Posterior vena cava (tissue), 2 donors: ENCODE measurements around the gene DAPK1. TPM values are rescaled to one million over a fixed set of nuclear protein-coding genes. Genes with fewer than 3 reads are reported as not detected.

Source experiments
- DNase-seq: peaks from one replicate; pipeline ENCODE4 v3.0.0-alpha.2; 2020; ENCODE audit warnings: low spot score
- intact Hi-C, 2 donors: fragments of 100-400 bp; cut with DNase I; formaldehyde crosslinking; loops; one replicate each; pipeline versions ENCODE4 v1.14.1 to v1.14.2; 2022 to 2023
- total RNA-seq, 2 donors: library from RNA; stranded (reverse); fragmentation: NEBNext Ultra II Directional; extraction: Animal tissue kit (Norgen Biotek cat#: 25700); gene quantifications; one replicate each; pipeline ENCODE4 v1.2.1, GENCODE V29; 2021
- donor health status: DM: yes; HTN: yes; CAD: no.
- donor health status: DM: yes; HTN: yes; CAD: no.

The DAPK1 gene
- total RNA-seq, 2 donors from 2014 or later: 33.2 to 34.3 TPM

DNA sequence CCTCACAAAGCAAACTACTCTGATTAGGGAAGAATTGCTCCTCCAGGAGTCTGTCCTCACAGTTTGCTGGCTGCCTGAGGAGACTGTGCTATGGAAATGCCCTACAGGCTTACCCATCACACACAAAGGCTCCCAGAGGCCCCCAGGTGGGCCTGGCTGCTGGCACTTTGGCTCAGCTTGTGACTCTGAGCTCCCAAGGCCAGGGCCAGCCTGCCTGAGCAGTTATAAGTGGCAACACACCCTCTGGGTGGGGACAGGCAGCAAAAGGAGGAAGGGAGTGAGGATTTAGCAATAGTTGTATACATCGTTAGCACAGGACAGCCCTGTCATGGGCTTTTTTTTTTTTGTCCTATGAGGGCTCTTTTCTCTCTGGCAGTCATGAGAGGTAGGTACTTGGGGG lies 103.5 kb downstream of the DAPK1 start:
- intact Hi-C loops: loop anchor here in 1 of 2 donors (10.0 kb wide), 1 partner anchor 86 kb away; no protein-coding TSS in a partner anchor
- no peak for DNase-seq

DNA sequence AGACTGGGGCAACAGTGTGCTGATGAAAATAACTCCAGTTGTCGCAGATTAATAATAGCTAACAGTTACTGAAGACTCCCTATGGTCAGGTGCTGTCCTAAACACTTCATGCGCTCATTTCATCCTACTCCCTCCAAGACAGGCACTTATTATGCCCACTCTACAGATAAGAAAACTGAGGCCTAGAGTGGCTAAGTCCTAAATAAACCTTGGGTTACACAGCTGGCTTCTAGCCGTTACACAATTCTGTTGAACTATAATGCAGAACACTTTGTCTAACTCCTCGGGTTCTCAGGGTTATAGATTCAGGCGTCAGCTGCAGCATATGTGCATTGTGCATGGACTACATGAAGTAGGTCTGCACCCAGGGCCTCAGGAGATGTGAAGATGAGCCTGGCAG lies 103.9 kb downstream of the DAPK1 start:
- intact Hi-C loops: loop anchor here in 1 of 2 donors (10.0 kb wide), 1 partner anchor 87 kb away; no protein-coding TSS in a partner anchor
- DNase-seq: no peak

DNA sequence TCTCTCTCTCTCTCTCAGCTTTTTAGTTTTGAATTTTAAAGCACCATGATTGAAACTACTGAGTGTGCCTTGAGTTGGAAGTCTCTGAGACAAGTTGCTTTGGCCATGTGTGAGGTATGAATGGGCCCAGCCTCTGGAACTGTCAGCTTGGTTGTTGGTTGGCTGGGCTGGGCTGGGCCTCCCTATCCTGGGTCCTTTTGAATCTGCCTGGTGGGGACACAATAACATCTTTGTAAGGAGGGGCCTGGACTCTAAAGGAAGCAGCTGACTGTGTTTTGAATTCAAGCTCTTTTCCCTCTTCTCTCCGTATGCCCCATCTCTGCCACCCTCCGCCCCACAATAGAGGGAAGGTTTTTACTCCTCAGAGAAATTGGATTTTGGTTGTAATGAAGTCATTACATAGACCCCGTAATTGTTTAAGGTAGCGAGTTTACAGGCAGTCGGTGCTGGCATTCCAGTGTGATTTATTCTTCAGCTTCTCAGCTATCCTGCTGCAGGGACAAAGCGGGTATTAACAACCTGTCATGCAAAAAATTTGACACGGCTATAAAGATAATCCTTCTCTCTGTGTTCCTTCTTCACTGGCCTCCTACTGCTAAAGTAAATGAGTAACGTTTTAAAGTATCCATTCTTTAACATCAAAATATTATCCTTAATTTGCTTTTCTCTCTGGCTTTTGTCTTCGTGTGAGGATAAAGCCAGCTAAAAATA lies 105.4 kb downstream of the DAPK1 start:
- DNase-seq: no peak
- intact Hi-C loops: loop anchor here in 1 of 2 donors (10.0 kb wide), 1 partner anchor 88 kb away; no protein-coding TSS in a partner anchor

DNA sequence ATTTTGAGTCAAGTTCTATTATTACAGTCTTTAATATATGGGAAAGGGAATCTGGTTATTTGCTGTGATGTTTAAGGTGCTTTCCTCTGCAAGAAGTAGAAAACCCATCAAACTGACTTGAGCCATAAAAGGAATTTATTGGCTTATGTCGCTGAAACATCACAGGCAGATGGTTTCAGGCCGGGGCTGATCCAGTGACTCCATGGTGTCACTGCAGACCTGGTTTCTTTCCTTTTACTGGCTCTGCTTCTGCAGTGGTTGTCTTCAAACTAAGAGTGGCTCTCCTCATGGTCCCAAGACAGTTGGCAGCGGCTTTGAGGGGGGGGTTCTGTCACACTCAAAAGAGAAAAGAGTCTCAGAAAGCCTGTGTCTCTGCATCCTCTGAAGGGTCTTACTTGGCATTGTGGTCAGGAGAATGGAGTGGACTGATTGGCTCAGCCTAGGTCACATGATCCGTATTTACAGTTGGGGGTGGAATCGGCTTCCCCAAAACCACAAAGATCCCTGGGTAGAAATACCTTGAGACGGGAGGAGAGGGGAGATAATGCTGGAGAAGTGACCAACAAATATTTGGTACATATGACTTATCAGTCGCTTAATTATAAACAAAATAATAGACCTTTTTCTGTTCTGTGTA lies 106.3 kb downstream of the DAPK1 start:
- intact Hi-C loops: loop anchor here in 1 of 2 donors (10.0 kb wide), 1 partner anchor 89 kb away; no protein-coding TSS in a partner anchor
- DNase-seq: no peak

DNA sequence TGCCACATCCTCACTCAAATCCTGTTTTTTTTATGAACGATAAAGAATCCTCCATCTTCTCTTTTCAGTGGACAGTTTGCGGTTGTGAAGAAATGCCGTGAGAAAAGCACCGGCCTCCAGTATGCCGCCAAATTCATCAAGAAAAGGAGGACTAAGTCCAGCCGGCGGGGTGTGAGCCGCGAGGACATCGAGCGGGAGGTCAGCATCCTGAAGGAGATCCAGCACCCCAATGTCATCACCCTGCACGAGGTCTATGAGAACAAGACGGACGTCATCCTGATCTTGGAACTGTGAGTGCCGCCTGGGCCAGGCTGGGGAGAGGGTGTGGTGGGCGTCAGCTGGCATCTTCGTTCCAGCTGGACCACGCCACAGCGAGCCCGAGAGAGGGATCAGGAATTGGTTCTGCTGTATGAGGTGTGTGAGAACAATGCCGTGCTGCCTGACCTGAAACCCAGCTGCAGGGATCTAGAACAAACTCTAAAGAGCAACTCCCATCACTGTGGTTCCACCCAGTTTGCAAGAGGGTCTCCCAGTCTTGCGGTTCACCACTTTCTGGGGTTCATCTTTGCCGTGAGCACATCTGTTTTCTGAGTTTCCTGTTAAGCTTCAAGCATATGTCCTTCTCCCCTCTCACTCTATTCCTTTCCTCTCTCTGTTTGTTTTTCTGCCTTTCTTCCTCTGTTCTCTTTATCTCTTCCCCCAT lies 107.4 kb downstream of the DAPK1 start:
- intact Hi-C loops: loop anchor here in 1 of 2 donors (10.0 kb wide), 1 partner anchor 90 kb away; no protein-coding TSS in a partner anchor

DNA sequence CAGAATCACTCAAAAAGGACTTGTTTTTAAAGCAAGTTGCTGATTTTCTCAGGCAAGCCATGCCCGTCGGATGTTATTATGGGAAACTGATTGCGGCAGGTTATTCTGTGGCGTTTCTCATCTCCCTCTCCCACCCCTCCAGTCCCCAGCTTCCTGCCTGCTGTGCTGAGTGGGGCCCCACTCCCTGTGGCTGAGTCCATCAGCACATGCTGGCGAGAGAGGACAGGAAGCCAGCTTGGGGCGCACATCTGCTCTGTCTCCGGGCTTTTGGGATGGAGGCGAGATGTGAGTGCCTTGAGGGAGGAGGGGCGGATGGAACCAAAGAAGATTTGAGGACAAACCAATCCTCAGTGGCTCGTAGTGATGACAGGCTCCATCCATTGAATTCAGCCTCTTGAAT lies 108.0 kb downstream of the DAPK1 start:
- DNase-seq: no peak
- intact Hi-C loops: loop anchor here in 1 of 2 donors (10.0 kb wide), 1 partner anchor 91 kb away; no protein-coding TSS in a partner anchor

More for the DNA sequence above, 107.4 kb downstream of the DAPK1 start:
- DNase-seq: no peak

DNA sequence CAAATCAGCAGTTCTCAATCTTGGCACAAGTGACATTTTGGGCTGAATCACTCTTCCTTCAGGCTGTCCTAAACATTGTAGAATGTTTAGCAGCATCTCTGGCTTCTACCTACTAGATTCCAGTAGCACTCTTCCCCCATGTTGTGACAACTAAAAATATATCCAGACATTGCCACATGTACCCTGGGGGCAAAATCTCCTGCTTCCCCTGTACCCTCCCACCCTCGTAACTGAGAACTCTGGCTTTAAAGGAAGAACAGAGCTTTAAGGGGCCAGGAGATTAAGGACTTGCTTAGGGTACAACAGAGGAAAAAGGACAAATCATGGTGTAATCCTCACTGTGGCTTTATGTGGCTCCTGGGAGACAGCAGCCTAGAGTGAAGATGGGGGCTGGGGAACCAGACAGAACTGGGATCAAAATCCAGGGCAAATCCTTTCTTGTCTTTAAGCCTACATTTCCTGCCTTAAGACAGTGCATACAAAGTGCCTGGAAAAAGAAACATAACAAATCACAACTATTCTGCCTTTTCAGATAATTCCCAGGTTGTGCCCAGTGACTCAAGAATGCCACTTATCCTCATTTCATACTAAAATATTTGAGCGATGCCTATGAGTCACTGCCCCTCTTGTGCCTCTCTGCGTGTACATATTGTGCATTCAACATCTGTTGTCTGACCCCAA lies 109.3 kb downstream of the DAPK1 start:
- intact Hi-C loops: loop anchor here in 1 of 2 donors (10.0 kb wide), 1 partner anchor 92 kb away; no protein-coding TSS in a partner anchor
- DNase-seq: no peak

DNA sequence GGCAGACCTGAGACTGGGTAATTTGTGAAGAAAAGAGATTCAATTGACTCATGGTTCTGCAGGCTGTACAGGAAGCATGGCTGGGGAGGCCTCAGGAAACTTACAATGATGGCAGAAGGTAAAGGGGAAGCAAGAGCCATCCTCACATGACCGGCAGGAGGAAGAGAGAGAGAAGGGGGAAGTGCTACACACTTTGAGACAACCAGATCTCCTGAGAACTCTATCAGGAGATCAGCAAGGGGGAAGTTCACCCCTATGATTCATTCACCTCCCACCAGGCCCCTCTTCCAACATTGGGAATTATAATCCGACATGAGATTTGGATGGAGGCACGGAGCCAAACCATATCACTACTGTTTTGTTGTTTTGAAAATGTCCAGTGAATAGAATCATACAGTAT lies 110.2 kb downstream of the DAPK1 start:
- intact Hi-C loops: loop anchor here in 1 of 2 donors (10.0 kb wide), 1 partner anchor 93 kb away; no protein-coding TSS in a partner anchor
- no peak for DNase-seq

DNA sequence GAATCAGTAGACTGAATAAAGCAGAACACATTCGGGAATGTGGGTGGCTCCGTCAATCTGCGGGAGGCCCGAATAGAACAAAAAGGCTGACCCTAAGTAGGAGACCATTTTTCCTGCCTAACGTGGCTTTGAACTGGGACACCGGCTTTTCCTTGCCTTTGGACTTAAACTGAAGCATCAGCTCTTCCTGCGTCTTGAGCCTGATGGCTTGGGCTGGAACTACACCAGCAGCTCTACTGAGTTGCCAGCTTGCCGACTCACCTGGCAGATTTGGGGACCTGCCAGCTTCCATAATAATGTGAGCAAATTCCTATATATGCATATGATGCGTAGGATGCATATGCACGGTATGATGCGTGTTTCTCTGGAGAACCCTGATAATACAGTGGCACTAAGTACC lies 111.3 kb downstream of the DAPK1 start:
- no peak for DNase-seq
- intact Hi-C loops: loop anchor here in 1 of 2 donors (10.0 kb wide), 1 partner anchor 94 kb away; no protein-coding TSS in a partner anchor

DNA sequence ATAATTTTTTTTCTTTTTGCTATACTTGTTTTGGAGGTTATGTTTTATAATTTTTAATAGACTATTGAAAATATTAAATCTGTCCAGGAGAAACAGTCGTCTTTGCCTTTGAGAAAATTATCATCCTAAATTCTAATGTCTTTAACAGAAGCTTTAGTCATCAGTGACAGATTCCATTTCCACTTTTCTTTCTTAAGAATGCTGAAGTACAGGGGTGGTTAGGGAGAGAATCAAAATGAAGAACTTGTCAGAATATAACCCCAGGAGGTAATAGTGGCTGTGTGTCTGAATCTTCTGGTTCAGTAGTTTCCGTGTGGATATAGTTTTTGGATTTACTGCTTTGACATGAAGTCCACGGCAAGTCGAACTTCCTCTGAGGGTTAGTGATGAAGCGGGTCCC lies 111.8 kb downstream of the DAPK1 start:
- intact Hi-C loops: loop anchor here in 1 of 2 donors (10.0 kb wide), 1 partner anchor 95 kb away; no protein-coding TSS in a partner anchor

DNA sequence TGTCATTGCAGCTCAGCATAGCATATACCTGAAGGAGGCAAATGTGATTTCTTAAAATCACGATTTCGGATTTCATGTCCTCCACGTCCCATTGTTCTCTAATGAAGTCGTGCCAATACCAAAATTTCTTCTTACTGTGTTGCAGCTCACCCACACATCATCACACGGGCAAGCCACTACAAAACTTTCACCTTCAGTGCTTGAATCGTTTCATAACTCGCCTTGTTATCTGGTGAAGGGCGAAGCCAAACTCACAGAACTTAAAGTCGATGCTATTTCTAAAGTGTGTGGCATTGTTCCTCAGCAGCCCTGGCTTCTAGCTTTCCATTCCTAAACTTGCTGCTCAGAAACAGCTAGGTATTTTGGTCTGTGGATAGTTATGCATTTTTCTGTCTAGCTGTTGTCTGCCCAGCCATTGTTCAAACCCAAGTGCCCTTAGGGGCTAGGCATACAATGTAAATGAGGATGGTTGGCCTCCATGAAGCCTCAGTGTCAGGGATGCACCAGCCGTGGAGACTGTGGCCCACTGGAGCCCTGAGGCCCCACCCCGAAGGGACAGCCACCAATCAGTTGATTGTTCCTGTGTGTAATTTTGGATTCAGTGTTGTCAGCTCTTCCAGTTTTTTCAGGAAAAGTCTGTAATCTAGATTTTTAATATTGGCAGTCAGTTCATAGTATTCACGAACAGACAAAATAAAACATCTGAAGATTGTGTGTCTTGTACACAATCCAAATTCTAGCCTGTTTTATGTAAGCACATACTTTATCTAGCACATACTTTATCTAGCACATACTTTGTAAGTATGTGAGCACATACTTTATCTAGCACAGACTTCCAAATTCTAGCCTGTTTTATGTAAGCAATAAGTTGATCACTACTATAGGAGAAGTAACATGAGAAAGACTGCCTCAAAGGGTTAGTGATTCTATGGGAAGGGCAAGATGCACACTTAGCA lies 112.8 kb downstream of the DAPK1 start:
- intact Hi-C loops: no loop called here
- DNase-seq: no peak

More for the DNA sequence above, 111.8 kb downstream of the DAPK1 start:
- DNase-seq: no peak

DNA sequence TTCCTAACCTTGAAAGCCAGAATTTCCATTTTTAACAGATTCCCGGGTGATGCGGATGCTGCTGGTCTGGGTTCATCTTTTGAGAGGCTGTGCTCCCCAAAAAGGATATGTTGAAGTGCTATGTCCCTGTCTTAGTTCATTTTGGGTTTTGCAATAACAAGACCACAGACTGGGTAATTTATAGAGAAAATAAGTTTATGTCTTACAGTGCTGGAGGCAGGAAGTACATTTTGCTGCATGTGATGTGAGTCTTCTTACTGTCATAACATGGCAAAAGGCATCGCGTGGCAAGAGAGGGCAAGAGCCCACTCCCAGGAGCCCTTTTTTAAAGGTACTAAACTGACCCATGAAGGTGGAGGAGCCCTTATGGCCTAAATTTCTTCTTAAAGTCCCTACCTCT lies 114.1 kb downstream of the DAPK1 start:
- DNase-seq: no peak
- intact Hi-C loops: no loop called here

DNA sequence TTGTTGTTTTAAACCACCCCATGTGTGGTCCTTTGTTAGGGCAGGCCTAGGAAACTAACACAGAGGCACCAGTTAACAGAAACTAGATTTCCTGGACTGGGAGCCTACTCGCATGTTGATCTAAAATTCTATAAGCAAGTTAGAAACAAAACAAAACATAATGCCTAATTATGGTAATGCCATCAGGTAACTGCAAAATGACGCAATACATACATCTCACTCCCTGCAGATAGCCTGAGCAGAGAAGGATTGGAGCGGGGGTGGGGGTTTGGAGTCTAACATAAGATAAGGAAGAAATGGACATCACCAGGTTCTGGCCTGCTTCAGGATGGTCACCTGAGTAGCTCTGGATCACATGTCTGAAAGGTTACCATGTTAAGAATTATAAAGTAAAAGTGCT lies 114.9 kb downstream of the DAPK1 start:
- no peak for DNase-seq
- intact Hi-C loops: no loop called here

DNA sequence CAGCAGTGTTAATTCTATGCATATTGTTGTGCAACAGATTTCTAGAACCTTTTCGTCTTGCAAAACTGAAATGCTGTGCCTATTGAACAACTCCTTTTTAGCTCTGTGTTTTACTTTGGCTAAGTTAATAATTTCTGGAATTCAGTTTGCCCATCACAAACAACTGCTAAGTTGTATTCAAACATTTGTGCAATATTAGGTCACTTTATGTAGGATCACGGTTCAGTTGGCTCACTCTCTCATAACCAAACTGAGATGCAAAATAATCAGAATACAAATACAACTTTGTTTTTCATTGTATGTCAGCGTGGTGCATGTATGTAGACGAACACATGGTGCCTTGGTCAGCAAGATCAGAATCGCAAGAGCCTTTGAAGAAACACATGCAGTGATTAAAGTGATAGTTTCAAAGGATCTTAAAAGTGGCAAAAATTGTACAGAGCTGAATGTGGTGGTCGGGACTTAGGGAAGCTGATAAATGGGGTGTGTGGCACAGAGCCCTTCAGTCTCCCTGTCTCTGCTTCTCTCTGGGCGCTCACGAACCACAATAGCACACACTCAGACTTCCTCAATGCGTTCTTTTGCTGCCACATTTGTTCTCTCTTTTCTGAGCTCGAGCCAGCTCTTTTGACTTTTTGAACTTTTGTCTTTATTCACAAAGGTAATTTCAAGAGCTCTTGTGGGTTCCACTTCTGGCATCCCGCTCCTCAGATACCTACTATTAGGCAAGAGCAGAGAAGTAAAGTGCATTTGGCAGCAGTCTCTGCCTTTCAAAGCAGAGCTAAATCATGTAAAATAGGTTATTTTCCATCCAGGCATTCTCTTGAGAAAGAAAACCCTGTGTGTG lies 115.8 kb downstream of the DAPK1 start:
- intact Hi-C loops: no loop called here
- no peak for DNase-seq

DNA sequence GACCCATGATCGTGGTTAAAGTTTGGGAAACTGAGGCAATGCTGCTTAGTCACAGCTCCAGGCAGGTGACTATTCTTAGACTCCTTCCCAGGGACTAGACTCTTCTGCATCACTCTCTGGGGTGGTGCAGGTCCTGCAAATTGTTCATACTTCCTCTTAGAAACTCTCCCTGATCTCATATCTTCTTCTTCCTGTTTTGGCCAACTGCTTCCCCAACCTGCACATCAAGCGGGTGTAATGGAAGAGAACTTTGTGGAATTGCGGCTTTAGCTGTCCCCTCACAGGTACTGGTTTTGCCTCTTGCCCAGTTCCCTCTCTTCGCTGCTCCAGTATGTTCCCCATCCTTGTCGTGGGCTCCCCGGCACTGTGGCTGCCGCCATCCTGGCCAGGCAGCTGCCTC lies 116.7 kb downstream of the DAPK1 start:
- intact Hi-C loops: no loop called here
- no peak for DNase-seq

DNA sequence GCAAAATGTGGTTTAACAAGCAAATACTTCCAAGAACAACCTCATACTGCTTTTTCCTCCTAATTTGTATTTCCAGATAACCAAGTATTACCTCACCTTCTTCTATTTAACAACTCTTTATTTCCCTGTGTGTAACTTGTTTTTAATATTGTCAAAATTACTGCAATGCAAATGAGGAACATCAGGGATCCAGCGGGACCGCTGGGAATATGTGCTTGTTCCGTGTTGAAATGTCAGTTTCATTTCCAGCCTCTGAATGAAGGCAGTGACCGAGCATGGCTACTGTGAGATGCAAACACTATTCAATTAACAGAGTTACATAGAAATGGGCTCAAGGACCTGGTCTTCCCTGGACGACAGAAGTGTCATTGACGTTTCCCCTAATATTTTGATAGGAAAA lies 117.5 kb downstream of the DAPK1 start:
- intact Hi-C loops: no loop called here
- no peak for DNase-seq

DNA sequence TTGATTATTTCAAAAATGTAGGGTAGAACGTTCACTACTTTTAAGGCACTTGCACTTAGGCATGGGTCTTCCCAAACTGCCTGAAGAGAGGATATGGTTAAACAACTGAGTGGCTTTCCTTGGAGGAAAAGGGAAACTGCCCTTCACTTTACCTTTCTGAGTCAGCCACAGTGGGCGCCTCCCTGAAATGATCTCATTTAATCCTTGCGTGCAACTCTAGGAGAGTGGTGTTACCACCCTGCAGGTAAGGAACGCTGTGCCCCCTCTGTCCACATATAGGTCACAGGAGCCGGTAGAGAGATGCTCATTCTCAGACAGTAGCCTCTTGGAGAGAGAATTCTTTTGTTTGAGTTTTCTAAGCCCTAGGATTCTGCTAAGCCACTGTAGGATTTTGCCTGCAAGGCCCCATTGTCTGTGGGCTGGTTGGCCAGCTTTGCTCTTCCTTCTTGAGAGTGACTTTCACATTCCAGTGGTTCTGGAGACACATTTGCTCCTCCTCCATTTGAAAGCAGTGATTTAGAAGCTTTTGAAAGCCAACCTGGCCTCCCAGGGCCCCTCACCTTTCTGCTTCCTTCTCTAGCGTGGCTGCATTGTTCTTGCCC lies 118.0 kb downstream of the DAPK1 start:
- no peak for DNase-seq
- intact Hi-C loops: no loop called here
